Right atrium auricular region (tissue), 2 donors: ENCODE data around the gene NUB1. TPM values are rescaled to one million over a fixed set of nuclear protein-coding genes. Genes with fewer than 3 reads are reported as not detected.

Experiments used
- DNase-seq: peaks from one replicate; pipeline ENCODE4 v3.0.0-alpha.2; 2019; ENCODE audit warnings: low spot score
- H3K27ac ChIP-seq, 2 donors: fragments of 200-600 bp; sonication (generic); 1 replicate in 1 of 2; 2 replicates in 1 of 2; pipeline ENCODE4 v1.5.1; 2016 to 2019
- H3K27me3 ChIP-seq, 2 donors: fragments of 200-600 bp; sonication (generic); one replicate each; pipeline versions ENCODE4 v1.5.1 to v1.6.0; 2017 to 2019
- H3K36me3 ChIP-seq: fragments of 200-600 bp; sonication (generic); one replicate; pipeline ENCODE4 v1.5.1; 2016
- H3K4me1 ChIP-seq, 2 donors: fragments of 200-600 bp; sonication (generic); one replicate each; pipeline versions ENCODE4 v1.5.1 to v1.6.0; 2017 to 2019
- H3K4me3 ChIP-seq, 2 donors: fragments of 200-600 bp; sonication (generic); 1 replicate in 1 of 2; 2 replicates in 1 of 2; pipeline ENCODE4 v1.5.1; 2017 to 2019; ENCODE audit warnings: mild to moderate bottlenecking in 1 of 2, moderate library complexity in 1 of 2
- H3K9me3 ChIP-seq, 2 donors: fragments of 200-600 bp; sonication (generic); one replicate each; pipeline ENCODE4 v1.5.1; 2019
- CTCF ChIP-seq, 2 donors: fragments of 200-600 bp; sonication (generic); IDR thresholded peaks; one replicate each; pipeline ENCODE4 v1.5.1; 2019; ENCODE audit warnings: antibody characterized with exemption in 2 of 2
- total RNA-seq, 2 donors: library from RNA; depleted of rRNA; stranded (reverse); fragments of >200 nt; gene quantifications; one replicate each; pipeline ENCODE4 v1.1.0, GENCODE V29; 2016

The NUB1 gene
- total RNA-seq, 2 donors from 2014 or later = 33.5 to 39.6 TPM

- DNase-seq = no peak
- no peaks in the 10 kb centered on the region for H3K4me1 ChIP-seq
Measured at GRCh38 chr7:151390598-151391357, 49.2 kb downstream of the NUB1 start.

GRCh38 chr7:151391358-151391730, 49.7 kb downstream of the NUB1 start:
- Histone ChIP-seq H3K27me3 (no peaks in the 10 kb centered on the region), H3K36me3 (no peaks in the 10 kb centered on the region), H3K9me3 (no peaks in the 10 kb centered on the region), H3K4me3 (no peak overlapping the region), H3K4me1 (no peaks in the 10 kb centered on the region), H3K27ac (no peak overlapping the region)
- DNase-seq = no peak
- TF ChIP-seq CTCF (IDR thresholded peaks at IDR 0.05) = no peak

More at GRCh38 chr7:151390598-151391357, 49.2 kb downstream of the NUB1 start:
- H3K36me3 ChIP-seq = no peaks in the 10 kb centered on the region
- no peaks in the 10 kb centered on the region for H3K9me3 ChIP-seq
- no peak for TF ChIP-seq CTCF (IDR thresholded peaks at IDR 0.05)
- H3K27me3 ChIP-seq = no peaks in the 10 kb centered on the region
- H3K27ac ChIP-seq = no peak overlapping the region
- H3K4me3 ChIP-seq = no peak overlapping the region

- no peak for DNase-seq
- Histone ChIP-seq H3K4me1 (no peaks in the 10 kb centered on the region), H3K36me3 (no peaks in the 10 kb centered on the region), H3K4me3 (no peak overlapping the region), H3K9me3 (no peaks in the 10 kb centered on the region), H3K27me3 (no peaks in the 10 kb centered on the region), H3K27ac (no peak overlapping the region)
- no peak for TF ChIP-seq CTCF (IDR thresholded peaks at IDR 0.05)
Measured at GRCh38 chr7:151392002-151392401, 50.4 kb downstream of the NUB1 start.

GRCh38 chr7:151392426-151392825, 50.8 kb downstream of the NUB1 start:
- Histone ChIP-seq H3K4me1 (no peaks in the 10 kb centered on the region), H3K27me3 (no peaks in the 10 kb centered on the region), H3K9me3 (no peaks in the 10 kb centered on the region), H3K4me3 (no peak overlapping the region), H3K27ac (no peak overlapping the region), H3K36me3 (no peaks in the 10 kb centered on the region)
- no peak for DNase-seq
- no peak for TF ChIP-seq CTCF (IDR thresholded peaks at IDR 0.05)

- Histone ChIP-seq H3K9me3 (no peaks in the 10 kb centered on the region), H3K27ac (no peak overlapping the region), H3K27me3 (no peaks in the 10 kb centered on the region), H3K36me3 (no peaks in the 10 kb centered on the region), H3K4me3 (no peak overlapping the region), H3K4me1 (no peaks in the 10 kb centered on the region)
- TF ChIP-seq CTCF (IDR thresholded peaks at IDR 0.05) = no peak
- no peak for DNase-seq
Measured at GRCh38 chr7:151393031-151393977, 51.7 kb downstream of the NUB1 start.
